KMS-11 (cell line): ENCODE measurements around the gene THRA.

Source experiments
- H2AFZ ChIP-seq: fragments of 200-600 bp; sonication (generic); 2 replicates; pipeline ENCODE4 v1.6.1; 2016; ENCODE audit warnings: antibody characterized with exemption, mixed run types, low read depth
- H3K27ac ChIP-seq: fragments of 200-600 bp; sonication (generic); 2 replicates; pipeline ENCODE4 v1.6.1; 2016; ENCODE audit warnings: mild to moderate bottlenecking, mixed run types
- H3K27me3 ChIP-seq: fragments of 200-600 bp; sonication (generic); 2 replicates; pipeline ENCODE4 v1.6.1; 2017; ENCODE audit warnings: mild to moderate bottlenecking, low read depth, mixed run types, moderate library complexity; ENCODE audit not compliant: insufficient read depth
- H3K36me3 ChIP-seq: fragments of 200-600 bp; sonication (generic); 2 replicates; pipeline ENCODE4 v1.6.1; 2017; ENCODE audit warnings: mild to moderate bottlenecking, mixed run types; ENCODE audit not compliant: insufficient read depth
- H3K4me1 ChIP-seq: fragments of 200-600 bp; sonication (generic); 2 replicates; pipeline ENCODE4 v1.6.1; 2016; ENCODE audit warnings: mild to moderate bottlenecking, low read depth, mixed run types; ENCODE audit not compliant: poor library complexity, severe bottlenecking
- H3K4me2 ChIP-seq: fragments of 200-600 bp; sonication (generic); 2 replicates; pipeline ENCODE4 v1.7.0; 2016; ENCODE audit warnings: mild to moderate bottlenecking, mixed run types
- H3K4me3 ChIP-seq: fragments of 200-600 bp; sonication (generic); IDR thresholded peaks from 2 replicates; pipeline ENCODE4 v1.6.1; 2017; ENCODE audit warnings: low read depth, low read length, mixed read lengths; ENCODE audit not compliant: insufficient read depth
- H3K79me2 ChIP-seq: fragments of 200-600 bp; sonication (generic); 2 replicates; pipeline ENCODE4 v1.6.1; 2016; ENCODE audit warnings: low read depth, mixed run types; ENCODE audit not compliant: insufficient read depth
- H3K9ac ChIP-seq: fragments of 200-600 bp; sonication (generic); 2 replicates; pipeline ENCODE4 v1.6.1; 2016; ENCODE audit warnings: mild to moderate bottlenecking, mixed run types
- H4K20me1 ChIP-seq: fragments of 200-600 bp; sonication (generic); 2 replicates; pipeline ENCODE4 v1.6.1; 2016; ENCODE audit warnings: mild to moderate bottlenecking, mixed run types; ENCODE audit not compliant: insufficient read depth
- TF ChIP-seq, protein P1 (sequence below): fragments of 200-600 bp; sonication (generic); conservative IDR thresholded peaks from 2 replicates; pipeline ENCODE4 v1.6.1; 2017; ENCODE audit warnings: low read depth, mild to moderate bottlenecking, antibody characterized with exemption, low read length, moderate library complexity, mixed read lengths

Gene THRA

DNA sequence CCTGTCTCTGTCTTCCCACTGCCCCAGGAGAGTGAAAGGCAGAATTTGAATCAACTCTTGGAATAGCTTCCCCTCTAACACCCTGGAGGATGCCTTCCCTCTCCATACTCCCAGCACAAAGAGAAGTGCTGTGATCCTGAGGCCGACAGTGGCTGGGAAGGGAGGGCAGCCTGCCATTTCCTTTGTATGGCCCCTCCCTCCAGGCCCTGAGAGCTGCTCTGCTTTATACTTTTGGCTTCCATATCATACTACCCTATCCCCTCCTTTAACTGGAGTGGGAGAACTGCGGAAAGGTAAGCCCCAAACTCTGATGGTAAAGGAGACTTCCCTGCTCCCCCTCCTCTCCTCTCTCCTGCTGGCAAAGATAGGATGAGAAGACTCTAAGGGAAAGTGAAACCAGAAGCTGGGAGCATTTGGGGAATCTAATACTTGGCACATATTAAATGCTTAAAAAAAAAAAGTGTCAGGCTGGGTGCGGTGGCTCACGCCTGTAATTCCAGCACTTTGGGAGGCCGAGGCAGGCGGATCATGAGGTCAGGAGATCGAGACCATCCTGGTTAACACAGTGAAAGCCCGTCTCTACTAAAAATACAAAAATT is 4.5 kb upstream of the THRA start:
- no peak overlapping the region for H2AFZ ChIP-seq
- H3K27ac ChIP-seq = no peak overlapping the region

DNA sequence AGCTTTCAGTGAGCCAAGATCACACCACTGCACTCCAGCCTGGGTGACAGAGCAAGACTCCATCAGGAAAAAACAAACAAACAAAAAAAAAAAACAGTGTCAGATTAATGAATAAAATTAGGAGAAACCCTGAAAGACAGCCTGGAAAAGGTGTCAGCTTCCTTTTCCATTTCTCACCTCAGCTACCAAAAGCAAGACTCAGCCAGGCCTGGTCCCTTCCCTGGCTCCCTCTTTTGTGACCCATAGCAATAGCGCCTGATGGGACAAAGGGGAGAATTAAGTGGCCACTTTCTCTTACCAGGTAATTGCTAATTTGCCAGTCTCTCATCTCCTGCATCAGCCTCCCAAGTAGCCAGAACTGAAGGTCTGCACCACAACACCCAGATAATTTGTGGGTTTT is 3.9 kb upstream of the THRA start:
- Histone ChIP-seq H3K4me1 (peaks cover 12% of the 10 kb centered on the region), H3K4me2 (no peak overlapping the region), H2AFZ (no peak overlapping the region), H4K20me1 (no peaks in the 10 kb centered on the region), H3K9ac (no peak overlapping the region), H3K4me3 (no peak overlapping the region), H3K27me3 (peaks cover 25% of the 10 kb centered on the region), H3K36me3 (no peaks in the 10 kb centered on the region), H3K27ac (no peak overlapping the region), H3K79me2 (no peaks in the 10 kb centered on the region; the same call in 1 of the 2 replicates)
- TF ChIP-seq, protein P1, sequence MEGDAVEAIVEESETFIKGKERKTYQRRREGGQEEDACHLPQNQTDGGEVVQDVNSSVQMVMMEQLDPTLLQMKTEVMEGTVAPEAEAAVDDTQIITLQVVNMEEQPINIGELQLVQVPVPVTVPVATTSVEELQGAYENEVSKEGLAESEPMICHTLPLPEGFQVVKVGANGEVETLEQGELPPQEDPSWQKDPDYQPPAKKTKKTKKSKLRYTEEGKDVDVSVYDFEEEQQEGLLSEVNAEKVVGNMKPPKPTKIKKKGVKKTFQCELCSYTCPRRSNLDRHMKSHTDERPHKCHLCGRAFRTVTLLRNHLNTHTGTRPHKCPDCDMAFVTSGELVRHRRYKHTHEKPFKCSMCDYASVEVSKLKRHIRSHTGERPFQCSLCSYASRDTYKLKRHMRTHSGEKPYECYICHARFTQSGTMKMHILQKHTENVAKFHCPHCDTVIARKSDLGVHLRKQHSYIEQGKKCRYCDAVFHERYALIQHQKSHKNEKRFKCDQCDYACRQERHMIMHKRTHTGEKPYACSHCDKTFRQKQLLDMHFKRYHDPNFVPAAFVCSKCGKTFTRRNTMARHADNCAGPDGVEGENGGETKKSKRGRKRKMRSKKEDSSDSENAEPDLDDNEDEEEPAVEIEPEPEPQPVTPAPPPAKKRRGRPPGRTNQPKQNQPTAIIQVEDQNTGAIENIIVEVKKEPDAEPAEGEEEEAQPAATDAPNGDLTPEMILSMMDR = no peak

More for the DNA sequence above, 4.5 kb upstream of the THRA start:
- Histone ChIP-seq H3K9ac (no peak overlapping the region), H3K36me3 (no peaks in the 10 kb centered on the region), H3K27me3 (peaks cover 25% of the 10 kb centered on the region), H4K20me1 (no peaks in the 10 kb centered on the region), H3K4me2 (no peak overlapping the region), H3K4me3 (no peak overlapping the region), H3K4me1 (peaks cover 14% of the 10 kb centered on the region), H3K79me2 (peaks cover 4% of the 10 kb centered on the region; the same call in 1 of the 2 replicates)
- TF ChIP-seq, protein P1 = no peak

DNA sequence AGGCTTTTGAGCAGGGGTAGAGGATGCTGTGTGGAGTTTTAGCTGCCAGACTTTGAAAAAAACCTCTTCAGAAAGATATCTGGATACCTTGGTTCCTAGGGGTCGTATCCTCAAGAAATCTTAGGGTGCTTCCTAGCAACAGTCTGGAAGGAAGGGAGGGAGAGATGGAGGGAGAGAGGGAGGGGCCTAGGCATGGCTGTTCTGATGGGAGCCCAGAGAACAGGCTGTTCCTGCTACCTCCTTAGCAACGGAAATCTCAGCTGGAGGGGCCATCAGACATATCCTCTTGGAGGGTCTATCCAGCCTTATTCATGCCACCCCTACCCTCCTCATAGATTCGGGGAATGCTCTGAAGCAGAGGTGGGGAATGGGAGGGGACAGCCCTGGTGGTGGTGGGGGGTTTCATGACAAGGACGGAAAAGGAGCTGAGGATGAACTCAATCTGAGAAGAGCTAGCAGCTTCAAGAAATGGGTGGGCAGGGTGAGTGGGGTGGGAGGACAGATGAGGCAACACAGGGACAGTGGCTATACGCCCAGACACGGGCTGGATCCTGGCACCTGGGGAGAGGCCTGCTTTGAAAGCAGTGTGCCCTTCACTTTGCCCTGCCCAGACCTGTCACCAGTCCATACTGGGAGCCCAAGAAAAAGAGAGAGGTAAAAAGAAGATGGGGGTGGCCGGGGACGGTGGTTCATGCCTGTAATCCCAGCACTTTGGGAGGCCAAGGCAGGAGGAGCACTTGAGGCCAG is 2.9 kb upstream of the THRA start:
- H4K20me1 ChIP-seq = no peaks in the 10 kb centered on the region
- H3K36me3 ChIP-seq = no peaks in the 10 kb centered on the region
- H2AFZ ChIP-seq = no peak overlapping the region
- peaks cover 25% of the 10 kb centered on the region for H3K27me3 ChIP-seq
- H3K9ac ChIP-seq = no peak overlapping the region
- TF ChIP-seq, protein P1 = no peak
- no peak overlapping the region for H3K4me2 ChIP-seq
- no peak overlapping the region for H3K27ac ChIP-seq
- no peaks in the 10 kb centered on the region; the same call in 1 of the 2 replicates for H3K79me2 ChIP-seq
- no peak overlapping the region for H3K4me3 ChIP-seq
- H3K4me1 ChIP-seq = peaks cover 18% of the 10 kb centered on the region

DNA sequence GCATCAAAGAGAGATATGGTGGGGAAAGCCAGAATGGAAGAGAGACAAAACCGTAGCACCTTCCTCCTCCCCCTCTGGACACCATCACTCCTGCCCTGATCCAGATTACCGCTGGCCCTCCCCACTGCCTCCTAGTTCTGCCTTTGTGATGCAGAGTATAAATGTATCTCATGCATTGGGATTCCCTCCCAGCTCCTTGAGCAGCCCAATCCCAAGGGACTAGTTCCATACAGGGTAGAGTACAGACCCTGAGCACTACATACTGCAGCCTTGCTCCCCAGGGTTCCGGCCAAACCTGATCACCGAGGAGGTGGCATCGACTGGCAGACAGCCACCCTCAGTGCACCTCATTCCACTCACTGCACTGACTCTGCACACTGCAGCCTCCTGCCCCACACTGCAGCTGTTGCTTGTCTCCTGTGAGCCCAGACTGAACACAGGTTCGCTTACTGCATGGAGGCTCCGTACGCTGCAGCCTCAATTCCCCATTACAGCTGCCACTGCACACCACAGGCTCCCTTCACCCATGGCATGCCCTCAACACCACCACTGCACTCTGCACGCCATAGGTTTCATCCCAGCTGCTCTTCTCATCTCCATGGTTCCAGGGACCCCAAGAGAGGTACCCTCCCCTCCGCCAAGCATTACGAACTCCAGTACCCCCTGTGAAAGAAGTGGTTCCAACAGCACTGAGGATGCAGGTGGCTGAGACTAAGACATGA is 1.7 kb upstream of the THRA start:
- Histone ChIP-seq H3K36me3 (no peaks in the 10 kb centered on the region), H3K79me2 (no peaks in the 10 kb centered on the region; the same call in 1 of the 2 replicates), H3K27ac (no peak overlapping the region), H2AFZ (no peak overlapping the region), H4K20me1 (no peaks in the 10 kb centered on the region), H3K27me3 (peaks cover 23% of the 10 kb centered on the region), H3K4me3 (no peak overlapping the region), H3K9ac (no peak overlapping the region), H3K4me2 (no peak overlapping the region), H3K4me1 (peaks cover 25% of the 10 kb centered on the region)
- TF ChIP-seq, protein P1 = no peak
